Tibial nerve (tissue), 3 donors: ENCODE data around the gene SKIL.
A peak's percentile ranks its signal among the peaks of the same experiment; 100 is the strongest.

ENCODE experiments used
- POLR2A ChIP-seq, 2 donors: fragments of 450-650 bp; IDR thresholded peaks; one replicate each; pipeline ENCODE4 v1.6.1; 2017; ENCODE audit warnings: antibody characterized with exemption in 2 of 2, mild to moderate bottlenecking in 2 of 2, moderate library complexity in 2 of 2
- TF ChIP-seq, protein P1 (sequence below), 5 experiments: fragments of 200-600 bp in 3 of 5; fragments of 450-650 bp in 2 of 5; sonication (generic) in 3 of 5; IDR thresholded peaks; one replicate each; pipeline ENCODE4 v1.5.1; 2016 to 2019; ENCODE audit warnings: antibody characterized with exemption in 5 of 5, mild to moderate bottlenecking in 3 of 5, moderate library complexity in 2 of 5

DNA sequence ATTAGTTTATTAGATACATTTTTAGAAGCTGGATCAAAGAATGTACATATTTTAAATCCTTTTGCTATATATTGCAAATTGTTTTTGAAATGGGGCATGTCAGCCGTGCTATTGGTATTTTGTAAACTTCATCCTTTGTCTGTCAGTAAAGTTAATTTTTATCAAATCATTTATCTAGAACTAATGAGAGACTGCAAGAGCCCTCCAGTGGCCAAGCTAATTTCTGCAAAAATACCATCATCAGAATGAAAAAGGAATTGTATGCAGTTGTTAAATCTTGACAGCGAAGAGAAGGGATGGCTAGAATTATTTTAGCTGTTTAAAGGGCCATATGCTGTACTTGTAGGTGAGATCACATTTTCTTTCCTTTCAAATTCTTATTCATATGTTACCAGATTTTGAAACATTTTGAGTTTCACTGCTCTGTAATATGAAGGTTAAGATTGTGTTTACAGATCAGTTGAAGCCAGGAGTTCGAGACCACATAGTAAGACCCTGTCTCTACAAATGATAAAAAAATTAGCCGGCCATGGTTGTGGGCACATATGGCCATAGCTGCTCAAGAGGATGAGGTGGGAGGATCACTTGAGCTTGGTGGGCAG, 53.0 kb downstream of the SKIL start:
- TF ChIP-seq, protein P1, sequence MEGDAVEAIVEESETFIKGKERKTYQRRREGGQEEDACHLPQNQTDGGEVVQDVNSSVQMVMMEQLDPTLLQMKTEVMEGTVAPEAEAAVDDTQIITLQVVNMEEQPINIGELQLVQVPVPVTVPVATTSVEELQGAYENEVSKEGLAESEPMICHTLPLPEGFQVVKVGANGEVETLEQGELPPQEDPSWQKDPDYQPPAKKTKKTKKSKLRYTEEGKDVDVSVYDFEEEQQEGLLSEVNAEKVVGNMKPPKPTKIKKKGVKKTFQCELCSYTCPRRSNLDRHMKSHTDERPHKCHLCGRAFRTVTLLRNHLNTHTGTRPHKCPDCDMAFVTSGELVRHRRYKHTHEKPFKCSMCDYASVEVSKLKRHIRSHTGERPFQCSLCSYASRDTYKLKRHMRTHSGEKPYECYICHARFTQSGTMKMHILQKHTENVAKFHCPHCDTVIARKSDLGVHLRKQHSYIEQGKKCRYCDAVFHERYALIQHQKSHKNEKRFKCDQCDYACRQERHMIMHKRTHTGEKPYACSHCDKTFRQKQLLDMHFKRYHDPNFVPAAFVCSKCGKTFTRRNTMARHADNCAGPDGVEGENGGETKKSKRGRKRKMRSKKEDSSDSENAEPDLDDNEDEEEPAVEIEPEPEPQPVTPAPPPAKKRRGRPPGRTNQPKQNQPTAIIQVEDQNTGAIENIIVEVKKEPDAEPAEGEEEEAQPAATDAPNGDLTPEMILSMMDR (IDR thresholded peaks at IDR 0.05), result peak; percentile 30 to 67 (median 42)
- TF ChIP-seq POLR2A (IDR thresholded peaks at IDR 0.05), result no peak
